ACHN (cell line): ENCODE data around the gene CEP350.

Experiments used
- DNase-seq: peaks from one replicate; pipeline ENCODE4 v3.0.0-alpha.2; 2015
- in situ Hi-C: cut with HindIII; loops from 2 replicates; pipeline ENCODE4 v1.10.0; 2017; ENCODE audit warnings: low sequenced_read_pairs, low pct_ligation_motif_present, low pct_unique_long_range_greater_than_20kb

Gene CEP350

GRCh38 chr1:180084867-180085266 is 130.3 kb downstream of the CEP350 start:
- DNase-seq: no peak
- in situ Hi-C loops: no loop called here

- no peak for DNase-seq
- in situ Hi-C loops: no loop called here
These were observed 130.7 kb downstream of the CEP350 start for GRCh38 chr1:180085331-180085730.

DNA sequence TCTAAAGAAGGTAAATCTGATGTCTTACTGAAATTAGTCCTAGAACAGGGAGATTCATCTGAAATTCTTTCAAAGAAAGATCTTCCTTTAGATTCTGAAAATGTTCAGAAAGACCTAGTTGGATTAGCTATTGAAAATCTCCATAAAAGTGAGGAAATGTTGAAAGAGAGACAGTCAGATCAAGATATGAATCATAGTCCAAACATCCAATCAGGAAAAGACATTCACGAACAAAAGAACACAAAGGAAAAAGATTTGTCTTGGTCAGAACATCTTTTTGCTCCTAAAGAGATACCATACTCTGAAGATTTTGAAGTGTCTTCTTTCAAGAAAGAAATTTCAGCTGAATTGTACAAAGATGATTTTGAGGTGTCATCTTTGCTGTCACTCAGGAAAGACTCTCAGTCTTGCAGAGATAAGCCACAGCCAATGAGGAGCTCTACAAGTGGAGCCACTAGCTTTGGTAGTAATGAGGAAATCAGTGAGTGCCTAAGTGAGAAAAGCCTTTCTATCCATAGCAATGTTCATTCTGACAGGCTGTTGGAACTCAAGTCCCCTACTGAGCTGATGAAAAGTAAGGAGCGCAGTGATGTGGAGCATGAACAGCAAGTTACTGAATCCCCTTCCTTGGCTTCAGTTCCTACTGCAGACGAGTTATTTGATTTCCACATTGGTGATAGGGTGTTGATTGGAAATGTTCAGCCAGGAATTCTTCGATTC is 138.5 kb downstream of the CEP350 start:
- in situ Hi-C loops: no loop called here
- DNase-seq: no peak

GRCh38 chr1:180094705-180095295 is 140.2 kb downstream of the CEP350 start:
- in situ Hi-C loops: no loop called here
- no peak for DNase-seq

DNA sequence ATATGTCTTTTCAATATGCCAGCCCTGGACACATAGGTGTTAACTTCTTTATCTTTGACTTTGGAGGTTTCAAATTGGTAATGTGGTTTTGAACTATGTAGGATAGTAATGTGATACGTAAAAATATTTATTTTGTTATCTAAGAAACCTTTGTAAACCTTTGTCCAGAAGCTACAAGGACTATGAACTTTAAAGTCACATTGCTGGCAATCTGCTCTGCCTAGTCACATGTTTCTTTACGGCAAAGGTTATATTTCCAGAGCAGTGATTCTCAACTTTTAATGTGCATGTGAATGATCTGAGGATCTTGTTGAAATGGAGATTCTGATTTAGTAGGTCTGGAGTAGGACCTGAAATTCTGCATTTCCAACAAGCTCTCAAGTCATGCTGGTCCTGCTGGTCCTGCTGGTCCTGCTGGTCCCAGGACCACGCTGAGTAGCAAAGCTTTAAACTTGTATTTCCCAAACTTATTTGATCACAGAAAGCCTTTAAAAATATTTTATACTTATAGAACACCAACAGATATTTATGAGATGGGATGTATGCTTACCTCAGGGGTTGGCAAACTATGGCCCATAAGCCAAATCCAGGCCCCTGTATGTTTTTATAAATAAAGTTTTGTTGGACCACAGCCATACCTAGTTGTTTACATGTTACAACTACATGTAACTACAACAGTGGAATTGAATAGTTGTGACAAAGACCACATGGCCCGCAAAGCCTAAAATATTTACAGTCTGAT is 142.1 kb downstream of the CEP350 start:
- no peak for DNase-seq
- in situ Hi-C loops: no loop called here

- DNase-seq: no peak
- in situ Hi-C loops: no loop called here
These were observed 142.7 kb downstream of the CEP350 start for GRCh38 chr1:180097326-180097605.

DNA sequence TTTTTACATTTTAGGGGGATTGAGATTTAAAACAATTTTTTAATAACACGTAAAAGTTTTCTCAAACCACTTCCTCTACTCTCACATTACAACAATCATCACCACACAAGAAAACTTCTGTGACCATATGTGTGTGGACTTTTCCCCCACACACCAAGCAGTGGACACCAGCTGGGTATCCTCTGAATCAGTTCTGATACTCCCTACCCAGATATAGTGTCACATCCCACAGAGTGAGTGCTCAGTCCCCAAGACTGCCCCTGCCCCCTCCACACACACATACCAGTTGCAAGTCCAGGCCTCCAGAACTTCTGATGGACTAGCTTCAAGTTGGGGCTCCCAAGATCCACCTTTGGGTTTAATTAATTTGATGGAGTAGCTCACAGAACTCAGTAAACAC is 146.8 kb downstream of the CEP350 start:
- DNase-seq: no peak
- in situ Hi-C loops: no loop called here

DNA sequence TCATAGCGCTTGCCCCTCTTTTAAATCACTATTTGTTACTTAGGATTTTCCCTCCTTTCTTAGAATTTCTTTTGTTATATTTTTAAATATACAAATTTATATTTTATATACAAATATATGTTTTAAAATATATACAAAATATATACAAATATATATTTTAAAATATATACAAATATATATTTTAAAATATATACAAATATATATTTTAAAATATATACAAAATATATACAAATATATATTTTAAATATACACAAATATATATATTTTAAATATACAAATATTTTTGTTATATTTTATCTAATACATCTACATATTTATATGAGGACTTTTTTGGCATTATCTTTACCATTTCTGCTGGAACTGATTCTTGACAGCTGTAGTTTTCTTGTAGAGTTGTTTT is 149.2 kb downstream of the CEP350 start:
- in situ Hi-C loops: no loop called here
- DNase-seq: no peak

DNA sequence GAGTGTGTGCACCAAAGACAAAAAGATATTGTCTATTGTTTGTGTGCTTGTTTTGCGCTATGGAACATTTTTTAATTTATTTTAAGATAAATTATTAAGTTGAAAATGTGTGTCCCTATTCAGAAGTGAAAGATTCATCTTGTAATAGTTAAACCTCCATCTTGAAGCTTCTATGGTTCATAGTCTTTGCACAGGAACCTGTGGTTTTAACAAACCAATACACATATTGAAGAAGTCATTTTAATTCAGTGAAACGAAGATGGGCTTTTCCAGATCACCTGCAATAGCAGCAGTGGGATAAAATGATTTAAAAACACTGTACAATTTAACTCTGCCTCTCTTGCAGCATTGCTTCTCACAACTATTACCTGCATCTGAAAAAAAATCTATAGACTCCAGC is 157.5 kb downstream of the CEP350 start:
- in situ Hi-C loops: no loop called here

DNA sequence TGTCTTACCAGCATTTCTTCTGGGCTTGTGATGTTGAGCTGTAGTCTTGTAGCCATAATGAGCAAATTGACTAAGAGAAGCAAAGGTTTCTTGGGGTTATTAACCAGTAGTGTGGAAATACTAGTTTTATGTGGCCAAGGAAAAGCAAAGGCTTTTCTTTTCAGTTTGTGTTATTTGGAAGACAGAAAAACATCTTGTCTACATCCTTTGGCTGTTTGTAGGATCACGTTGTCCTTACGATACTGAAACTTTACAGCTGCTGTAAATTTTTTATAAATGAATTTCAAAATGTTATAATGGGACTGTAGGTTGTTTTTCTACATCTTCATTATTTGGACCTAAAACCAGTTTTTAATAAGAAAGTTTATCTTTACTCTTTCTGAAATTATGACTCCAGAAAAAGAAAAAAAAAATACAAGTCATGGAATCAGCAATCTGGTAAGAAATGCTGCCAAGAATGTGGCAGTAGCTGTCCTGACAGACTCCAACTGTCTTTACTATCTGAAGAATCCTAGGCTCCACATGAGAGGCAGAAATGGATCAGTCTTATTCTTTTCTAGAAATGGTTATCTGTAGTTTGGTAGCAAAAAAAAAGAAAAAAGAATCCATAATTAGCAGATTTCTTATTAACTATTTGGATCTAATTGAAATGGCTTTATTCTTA is 158.5 kb downstream of the CEP350 start:
- DNase-seq: no peak
- in situ Hi-C loops: no loop called here

More for the DNA sequence above, 157.5 kb downstream of the CEP350 start:
- DNase-seq: no peak

DNA sequence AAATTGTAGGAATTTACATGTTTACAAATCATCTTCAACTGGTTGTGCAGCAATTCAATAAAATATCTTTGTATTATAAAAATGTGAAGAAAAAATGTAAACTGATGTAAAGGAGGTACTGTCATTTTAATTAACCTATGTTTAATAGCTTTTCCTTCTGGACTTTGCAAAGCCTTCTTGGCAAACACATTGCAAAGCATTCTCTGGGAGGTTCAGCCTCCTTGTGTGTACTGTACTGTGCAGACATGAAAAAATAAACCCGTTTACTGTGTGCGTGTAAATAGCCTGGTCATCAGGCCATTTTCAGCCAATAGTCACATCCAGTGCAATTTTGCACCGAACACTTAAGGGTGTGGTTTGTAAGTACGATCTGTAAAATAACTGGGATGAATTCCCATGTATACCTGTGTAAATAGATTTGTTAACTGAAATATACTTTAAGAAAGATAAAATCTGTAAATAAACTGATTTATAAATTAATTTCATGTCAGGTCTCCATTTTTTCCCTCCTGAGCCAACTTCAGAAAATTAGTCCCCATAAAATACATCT is 159.9 kb downstream of the CEP350 start:
- in situ Hi-C loops: no loop called here
- no peak for DNase-seq

- no peak for DNase-seq
These were observed 162.6 kb downstream of the CEP350 start for GRCh38 chr1:180116964-180117763.

DNA sequence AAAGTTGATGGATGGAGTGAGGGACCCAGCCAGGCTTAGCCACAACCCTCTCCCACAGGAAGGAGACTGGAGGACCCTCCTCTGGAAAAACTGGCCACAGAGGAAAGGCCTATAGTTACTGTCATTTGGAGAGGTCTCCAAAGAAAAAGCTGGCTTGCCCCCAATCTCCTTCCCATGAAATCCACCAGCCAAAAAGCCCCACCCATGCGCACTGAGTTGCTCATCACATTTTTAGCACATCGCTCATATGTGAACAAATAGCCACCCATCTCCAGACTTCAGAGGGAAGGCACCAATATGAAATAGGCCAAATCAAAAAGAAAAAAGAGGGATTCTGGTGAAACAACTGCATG is 163.1 kb downstream of the CEP350 start:
- in situ Hi-C loops: no loop called here
- peak; percentile 22 for DNase-seq

More at GRCh38 chr1:180116964-180117763, 162.6 kb downstream of the CEP350 start:
- in situ Hi-C loops: no loop called here

DNA sequence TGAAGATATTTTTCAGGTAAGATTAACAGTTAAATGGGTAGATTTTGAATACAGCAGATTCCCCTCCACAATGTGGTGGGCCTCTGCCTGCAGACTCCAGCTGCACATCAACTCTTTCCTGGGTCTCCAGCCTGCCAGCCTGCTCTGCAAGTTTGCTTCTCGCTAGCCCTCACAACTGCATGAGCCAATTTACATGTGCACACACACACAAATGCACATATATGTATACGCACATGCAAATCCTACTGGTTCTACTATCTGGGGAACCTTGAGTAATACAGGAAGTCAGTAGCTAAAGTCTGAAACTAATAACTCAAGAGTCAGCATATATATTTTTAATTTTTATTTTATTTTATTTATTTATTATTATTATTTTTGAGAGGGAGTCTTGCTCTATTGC is 165.2 kb downstream of the CEP350 start:
- in situ Hi-C loops: no loop called here
- no peak for DNase-seq

DNA sequence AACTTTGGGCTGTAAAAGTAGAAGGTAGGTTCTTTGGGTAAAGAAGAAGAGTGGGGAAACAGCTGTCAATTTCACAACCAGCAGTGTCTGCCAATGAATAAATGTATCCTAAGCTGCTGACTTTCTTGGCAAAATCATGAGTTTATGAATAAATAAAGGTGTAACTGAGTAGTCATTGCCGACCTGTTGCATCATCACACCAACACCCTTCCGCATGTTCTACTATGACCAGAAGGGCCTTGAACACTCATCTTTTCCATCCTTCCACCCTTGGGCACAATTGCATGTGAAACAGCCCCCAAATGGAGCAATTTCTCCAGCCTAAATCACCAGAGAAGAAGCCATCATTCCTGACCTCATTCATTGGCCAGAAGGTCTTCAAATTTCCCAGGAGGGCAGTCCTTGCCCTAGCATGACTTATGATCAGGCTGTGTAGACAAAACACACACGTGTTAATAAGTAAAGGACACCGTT is 168.9 kb downstream of the CEP350 start:
- DNase-seq: no peak
- in situ Hi-C loops: no loop called here

- in situ Hi-C loops: no loop called here
- no peak for DNase-seq
These were observed 176.0 kb downstream of the CEP350 start for GRCh38 chr1:180130651-180131050.

DNA sequence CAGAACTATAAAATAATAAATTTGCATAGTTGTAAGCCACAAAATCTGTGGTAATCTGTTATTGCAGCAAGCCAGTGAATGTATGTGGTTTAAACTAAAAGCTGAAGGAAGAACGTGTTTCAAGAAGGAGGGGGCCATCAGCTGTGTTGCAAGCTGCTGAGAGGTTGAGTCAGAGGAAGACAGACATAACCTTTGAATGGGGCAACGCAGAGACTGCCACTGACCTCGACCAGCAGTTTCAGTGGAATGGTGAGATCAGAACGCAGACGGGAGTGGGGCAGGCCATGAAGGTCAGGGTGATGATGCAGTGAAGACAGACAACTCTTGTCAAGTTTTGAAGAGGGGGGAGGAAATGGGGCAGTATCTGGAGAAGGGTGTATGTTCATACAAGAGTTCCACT is 176.9 kb downstream of the CEP350 start:
- in situ Hi-C loops: no loop called here
- no peak for DNase-seq

DNA sequence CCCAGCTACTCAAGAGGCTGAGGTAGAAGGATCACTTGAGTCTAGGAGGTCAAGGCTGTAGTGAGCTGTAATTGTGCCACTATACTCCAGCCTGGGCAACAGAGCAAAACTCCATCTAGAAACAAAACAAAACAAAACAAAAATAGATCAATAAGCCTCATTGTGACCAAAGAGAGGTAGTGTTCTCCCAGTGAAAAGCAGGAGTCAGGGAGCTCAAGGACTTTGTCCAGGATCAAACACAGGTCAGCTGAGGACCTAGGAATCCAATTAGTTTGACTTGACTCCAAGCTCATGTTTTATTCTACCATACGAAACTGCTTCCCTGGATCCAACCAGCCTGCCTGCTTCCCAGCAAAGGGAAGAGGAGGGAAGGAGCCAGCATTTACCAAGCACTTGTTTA is 178.6 kb downstream of the CEP350 start:
- in situ Hi-C loops: no loop called here

More for the DNA sequence above, 178.6 kb downstream of the CEP350 start:
- no peak for DNase-seq
